ENCODE measurements around the gene SATB2.

DNA sequence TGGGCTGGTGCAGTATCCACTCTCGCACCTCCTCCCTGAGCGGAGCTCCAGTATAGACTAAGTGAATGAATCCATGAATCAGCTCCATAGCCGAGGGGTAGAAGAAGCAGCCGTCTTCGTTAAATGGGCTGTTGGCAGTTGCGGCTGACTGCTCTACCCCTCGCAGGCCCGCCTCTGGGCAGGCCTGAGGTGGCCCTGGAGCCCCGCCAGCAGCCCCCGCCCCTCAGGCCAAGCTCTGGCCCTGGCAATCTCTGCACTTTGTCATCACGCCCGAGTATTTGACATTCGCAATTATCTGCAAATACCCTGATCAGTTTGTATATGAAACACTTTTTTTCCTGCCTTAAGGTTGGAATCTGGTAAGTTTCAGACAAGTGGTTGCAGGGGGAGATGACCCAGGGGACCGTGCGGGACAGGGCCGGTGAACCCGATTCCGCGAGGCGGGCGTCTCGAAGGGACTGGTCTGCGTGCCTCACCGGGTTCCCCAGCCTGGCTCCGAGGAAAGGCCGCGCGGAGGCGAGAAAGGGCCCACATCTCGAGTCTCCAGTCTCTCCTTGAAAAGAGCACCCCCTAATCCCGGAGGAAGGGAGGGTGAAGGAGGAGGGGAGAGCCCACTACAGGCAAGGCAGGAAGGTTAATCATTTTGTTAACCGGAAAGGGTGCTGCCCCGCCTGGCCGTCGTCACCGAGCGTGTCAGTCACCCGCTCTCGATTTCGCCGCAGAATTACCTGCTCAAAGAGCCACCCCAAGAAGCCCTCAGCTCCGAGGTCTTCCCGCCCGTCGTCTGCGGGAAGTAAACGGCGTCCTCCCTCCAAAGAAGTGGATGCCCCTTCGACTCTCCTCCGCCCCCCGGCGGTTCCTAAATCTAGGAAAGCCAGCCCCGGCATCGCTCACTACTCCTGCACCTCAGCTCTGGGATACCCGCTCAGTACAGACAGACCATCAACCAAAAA, 11.1 kb upstream of the SATB2 start:
- TF ChIP-seq, protein P1, sequence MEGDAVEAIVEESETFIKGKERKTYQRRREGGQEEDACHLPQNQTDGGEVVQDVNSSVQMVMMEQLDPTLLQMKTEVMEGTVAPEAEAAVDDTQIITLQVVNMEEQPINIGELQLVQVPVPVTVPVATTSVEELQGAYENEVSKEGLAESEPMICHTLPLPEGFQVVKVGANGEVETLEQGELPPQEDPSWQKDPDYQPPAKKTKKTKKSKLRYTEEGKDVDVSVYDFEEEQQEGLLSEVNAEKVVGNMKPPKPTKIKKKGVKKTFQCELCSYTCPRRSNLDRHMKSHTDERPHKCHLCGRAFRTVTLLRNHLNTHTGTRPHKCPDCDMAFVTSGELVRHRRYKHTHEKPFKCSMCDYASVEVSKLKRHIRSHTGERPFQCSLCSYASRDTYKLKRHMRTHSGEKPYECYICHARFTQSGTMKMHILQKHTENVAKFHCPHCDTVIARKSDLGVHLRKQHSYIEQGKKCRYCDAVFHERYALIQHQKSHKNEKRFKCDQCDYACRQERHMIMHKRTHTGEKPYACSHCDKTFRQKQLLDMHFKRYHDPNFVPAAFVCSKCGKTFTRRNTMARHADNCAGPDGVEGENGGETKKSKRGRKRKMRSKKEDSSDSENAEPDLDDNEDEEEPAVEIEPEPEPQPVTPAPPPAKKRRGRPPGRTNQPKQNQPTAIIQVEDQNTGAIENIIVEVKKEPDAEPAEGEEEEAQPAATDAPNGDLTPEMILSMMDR (IDR thresholded peaks at IDR 0.05; ENCODE audit: low read depth, low read length, poor library complexity, severe bottlenecking) = no peak
- TF ChIP-seq EZH2phosphoT487 (IDR thresholded peaks at IDR 0.05; ENCODE audit: borderline replicate concordance, low read length) = no peak
